DMS79 (cell line): ENCODE results near the gene CCNE1.

Source experiments
- DNase-seq: peaks from one replicate; lab custom pipeline; 2025; lab: John Stamatoyannopoulos, UW

The CCNE1 gene

DNA sequence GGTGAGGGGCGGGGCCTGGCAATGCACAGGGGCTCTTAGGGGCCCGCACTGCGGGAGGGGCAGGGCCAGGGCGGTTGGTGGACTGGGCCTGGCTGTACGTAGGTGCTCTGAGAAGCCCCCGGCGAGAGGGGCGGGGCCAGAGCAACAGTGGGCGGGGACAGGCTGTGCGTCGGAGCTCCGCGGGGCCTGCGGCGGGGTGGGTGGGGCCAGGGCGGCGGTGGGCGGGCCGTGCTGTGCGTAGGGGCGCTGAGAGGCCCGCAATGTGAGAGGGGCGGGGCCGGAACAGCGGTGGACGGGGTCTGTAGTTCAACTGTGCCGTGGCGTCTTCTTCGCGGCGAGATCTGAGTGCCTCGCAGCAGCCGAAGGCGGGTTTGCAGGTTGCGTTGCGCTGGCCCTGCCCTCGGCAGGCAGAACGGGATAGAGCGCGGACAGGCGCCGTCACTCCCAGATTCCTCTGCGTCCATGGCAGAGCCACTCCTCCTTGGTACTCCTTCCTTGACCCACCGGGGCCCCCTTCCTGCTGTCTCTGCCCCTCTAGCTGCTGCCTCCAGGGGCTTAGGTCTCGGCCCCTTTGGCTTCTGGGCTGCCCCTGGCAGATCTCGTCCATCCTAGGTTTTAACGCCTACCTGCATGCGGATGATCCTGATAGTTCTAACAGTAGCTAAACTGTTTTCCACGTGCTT is 33.2 kb downstream of the CCNE1 start:
- peak; percentile 56 for DNase-seq

DNA sequence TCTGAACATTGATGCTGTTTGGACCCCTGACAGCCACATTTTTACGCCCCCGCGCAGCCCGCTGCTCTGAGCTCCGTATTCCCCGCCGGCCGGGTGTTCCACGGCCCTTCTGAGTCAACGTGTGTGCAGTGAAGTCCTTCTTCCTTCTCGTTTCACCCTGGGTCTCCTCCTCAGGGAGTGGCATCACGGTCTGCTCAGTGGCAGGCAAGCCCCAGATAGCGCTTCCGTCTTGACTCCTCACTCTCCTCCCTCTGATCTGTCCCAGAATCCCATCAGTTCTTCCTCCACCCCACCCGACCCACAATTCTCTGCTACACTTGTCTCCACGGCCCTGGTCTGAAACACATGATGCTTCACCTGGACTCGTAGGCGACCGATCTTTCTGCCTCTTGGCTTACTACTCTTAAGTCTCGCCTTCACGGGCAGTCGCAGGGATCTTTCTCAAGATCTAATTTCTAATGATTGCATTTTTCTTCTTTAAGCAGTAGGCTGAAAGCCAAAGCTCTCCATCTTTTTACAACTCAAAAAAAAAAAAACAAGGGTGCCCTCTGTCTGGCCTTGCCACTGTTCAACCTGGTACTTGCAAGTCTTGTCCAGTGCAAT is 33.9 kb downstream of the CCNE1 start:
- DNase-seq, result no peak

DNA sequence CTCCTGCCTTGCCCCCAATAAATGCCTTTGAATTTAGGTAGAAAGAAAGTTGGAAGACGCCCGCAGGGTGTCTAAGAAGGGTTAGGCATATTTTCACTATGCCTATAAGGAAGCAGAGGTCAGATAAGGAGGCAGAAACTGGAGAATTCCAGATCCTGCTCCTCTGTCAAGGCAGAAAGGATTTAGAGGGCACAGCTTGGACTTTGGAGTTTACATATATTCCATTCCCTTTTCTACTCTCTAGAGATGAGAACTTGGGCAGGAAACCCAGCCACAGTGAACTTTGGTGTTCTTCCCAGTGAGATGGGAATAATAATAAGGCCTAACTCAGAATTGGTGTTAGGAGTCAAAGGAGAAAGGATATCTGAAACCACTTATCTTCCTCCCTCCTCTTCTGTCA is 37.4 kb downstream of the CCNE1 start:
- no peak for DNase-seq

DNA sequence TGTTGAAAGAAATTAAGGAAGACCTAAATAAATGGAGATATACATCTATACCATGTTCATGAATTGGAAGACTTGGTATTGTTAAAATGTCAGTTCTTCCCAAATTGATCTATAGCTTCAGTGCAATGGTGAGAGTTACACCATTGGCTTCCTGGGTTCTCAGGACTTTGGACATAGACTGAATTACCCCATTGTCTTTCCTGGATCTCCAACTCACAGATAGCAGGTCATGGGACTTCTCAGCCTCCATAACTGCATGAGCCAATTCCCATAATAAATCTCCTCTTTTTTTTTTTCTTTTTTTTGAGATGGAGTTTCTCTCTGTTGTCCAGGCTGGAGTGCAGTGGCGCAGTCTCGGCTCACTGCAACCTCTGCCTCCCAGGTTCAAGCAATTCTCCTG is 38.7 kb downstream of the CCNE1 start:
- DNase-seq, result no peak

DNA sequence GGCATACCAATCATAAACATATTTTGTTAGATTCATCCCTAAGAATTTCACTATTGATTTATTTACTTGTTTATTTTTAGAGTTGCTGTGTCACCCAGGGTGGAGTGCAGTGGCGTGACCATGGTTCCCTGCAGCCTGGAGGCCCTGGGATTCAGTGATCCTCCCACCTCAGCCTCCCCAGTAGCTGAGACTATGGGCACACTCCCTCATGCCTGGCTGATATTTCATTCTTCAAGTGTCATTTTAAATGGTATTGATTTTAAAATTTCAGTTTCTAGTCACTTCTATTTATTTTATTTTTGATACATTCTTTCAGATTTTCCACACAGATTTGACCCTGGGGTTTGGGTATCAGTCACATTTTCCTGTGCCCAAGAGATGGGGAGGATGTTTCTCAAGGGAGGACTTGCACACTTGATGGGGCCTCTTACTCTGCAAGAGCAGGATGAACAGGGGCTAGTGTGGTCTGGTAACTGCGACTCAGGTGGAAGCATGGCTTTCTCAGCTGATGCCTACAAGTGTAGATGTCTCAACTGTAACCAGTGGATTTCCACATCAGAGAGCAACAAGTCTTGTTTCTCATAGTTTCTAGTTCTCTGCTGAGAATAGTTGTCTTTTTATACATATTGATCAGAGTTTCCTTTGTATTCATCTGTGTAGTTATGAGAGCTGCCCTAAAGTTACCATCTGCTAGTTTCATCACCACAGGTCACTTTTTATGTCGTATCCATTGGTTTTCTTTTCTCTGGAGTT is 40.2 kb downstream of the CCNE1 start:
- DNase-seq, result no peak

DNA sequence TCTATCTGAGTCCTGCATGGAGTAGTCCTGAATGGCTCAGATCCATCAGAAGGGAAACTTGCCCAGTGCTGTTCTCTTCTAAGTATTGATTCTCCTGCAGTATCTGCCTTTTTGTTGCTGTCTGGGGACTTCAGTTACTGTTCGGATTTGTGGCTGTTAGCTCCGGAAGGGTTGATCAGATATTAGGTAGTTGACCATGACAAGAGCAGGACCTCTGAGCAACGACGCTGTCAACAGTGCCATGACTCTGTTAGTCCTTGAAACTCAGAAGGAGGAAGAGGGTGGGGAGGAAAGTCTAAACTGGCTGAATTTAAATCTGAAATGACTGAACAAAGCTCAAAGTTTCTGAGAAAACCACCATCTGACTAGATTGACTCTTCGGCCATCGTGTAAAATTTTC is 42.2 kb downstream of the CCNE1 start:
- no peak for DNase-seq

DNA sequence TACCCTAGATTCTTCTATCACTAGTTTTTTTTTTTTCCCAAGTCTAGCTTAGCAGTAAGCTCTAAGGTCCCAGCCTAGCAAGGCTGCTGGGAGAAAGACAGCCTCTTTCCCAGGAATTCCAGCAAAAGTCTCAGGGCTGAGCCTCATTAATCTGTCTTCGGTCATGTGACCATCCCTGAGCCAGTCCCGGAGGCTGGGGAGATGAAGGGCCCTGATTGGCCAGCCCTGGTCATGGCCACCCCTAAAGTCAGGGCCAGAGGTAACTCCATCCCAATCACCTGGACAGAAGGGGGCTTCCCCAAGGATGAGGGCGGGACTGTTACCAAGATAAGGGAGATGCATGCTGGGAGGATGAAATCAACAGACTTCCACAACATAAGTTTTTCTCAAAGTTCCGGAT is 43.3 kb downstream of the CCNE1 start:
- DNase-seq, result no peak

DNA sequence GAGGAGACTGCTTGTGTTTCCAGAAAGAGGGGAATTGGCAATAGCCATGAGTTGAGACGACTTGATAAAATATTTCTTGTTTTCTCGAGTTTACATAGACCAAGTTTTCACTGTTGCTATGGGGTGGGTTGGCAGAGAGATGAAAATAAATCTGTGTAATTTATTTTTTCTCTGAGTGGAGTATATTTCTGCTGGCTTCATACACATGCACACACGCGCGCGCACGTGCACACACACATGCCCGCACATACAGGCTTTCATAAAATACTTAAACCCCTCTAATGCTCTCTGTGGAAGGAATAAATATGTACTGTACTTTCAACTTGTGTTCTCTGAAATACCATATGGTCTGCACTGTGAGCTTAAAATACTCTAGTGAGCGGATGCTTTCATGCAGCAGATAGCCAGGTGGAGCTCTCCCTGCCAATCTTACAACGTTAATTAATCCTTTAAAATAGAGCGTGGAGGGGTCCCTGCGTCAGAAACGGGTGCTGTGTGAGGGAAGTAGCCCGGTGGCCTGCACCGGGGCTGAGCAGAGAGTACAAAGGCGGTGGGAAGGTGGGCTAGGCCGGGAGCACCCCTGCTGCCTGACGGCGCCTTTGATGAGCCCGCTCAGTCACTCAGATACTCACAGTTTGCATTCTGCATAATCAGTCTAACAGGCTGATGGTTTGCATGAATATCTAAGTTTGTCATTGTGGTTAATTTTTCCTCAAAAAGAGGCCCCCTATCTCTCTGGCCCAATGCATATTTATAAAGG is 44.1 kb downstream of the CCNE1 start:
- no peak for DNase-seq

DNA sequence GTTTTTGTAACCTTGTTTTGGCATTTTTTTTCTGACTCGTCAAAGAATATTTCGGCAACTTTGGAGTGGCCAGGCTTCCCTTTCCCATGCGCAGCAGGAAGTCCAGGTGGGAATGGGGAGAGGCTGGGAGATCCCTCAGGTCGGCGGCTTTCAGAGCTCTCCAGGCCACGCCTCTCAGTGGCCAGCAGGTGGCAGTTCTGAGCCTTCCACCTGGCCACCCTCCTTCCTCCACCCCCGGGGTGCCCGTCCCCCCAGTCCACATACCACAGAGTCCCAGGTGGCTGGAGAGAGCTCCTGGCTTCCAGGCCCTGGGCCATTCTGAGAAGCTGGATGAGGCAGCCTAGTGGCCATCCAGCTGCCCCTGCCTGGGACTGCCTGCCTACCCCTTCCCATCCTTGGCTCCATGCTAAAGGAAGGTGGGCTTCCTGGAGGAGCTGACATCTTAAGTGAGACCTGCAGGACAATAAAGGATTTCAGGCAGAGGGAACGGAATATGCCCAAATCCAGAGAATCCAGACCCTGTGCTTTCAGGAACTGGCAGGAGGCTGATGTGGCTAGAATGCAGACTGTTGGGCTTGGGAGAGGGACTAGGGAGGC is 46.3 kb downstream of the CCNE1 start:
- no peak for DNase-seq

DNA sequence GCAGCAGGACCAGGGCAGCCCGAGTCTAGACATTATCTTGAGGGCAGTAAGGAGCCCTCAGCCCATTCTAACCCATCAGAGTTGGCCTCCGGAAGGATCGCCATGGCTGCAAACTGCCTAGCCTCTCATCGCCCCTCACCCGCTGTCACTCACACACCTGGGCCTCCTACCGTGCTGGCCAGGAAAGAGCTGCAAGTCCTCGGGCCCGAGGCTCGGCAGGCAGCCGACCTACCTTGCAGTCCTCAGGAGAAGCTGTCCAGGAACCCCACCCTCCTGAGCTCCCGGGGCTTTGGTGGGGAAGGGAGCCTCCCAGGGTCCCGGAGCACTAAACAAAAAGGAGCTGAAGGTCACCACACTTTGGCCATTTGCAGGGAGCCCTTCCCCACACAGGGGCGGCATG is 46.8 kb downstream of the CCNE1 start:
- no peak for DNase-seq

DNA sequence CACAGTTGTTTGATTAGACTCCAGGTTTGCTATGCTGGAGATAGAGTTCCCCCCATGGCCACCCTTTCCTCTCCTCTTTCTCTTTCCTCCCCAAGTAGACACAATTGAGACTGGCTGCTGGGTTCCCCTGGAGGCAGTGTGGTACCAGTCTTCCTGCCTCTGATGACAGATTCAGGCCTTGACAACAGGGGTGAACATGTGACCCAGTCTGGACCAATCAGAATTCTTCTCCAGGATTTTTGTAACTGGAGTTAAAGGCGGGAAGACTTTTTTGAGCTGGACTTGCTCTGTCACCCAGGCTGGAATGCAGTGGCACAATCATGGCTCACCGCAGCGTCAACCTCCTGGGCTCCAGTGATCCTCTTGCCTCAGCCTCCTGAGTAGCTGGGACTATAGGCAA is 48.7 kb downstream of the CCNE1 start:
- no peak for DNase-seq

DNA sequence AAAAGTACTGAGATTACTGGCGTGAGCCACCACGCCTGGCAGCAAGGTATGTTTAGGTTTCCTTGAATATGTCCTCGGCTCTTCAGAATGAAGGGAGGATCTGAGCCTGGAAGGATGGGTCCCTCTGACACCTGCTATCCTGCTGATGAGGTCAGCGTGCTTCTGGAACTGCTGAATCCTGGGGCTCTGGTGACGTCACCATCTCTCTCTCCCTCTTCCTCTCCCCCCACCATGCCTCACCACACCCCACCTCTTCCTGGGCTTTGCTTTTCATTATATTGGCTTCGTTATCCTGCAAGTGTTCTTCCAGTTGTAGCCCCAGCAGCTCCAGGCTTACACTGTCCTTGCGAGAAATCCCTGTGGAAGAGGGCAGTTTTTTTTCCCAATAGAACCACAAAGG is 49.8 kb downstream of the CCNE1 start:
- no peak for DNase-seq

DNA sequence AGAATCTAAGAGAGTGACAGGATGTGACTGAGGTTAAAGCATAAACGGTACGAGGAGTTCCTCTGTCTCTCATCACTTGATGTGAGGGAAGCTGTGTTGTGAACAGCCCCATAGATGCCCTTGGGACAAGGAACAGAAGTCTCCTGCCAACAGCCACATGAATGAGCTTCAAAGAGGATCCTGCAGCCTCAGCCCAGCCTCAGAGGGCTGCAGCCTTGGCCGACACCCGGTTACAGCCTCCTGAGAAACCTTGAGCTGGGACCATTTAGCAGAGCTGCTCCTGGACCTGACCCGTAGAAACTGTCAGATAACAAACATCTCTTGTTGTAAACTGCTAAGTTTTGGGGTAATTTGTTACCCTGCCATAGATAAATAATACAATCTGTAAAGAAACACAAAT is 54.2 kb downstream of the CCNE1 start:
- DNase-seq, result no peak

DNA sequence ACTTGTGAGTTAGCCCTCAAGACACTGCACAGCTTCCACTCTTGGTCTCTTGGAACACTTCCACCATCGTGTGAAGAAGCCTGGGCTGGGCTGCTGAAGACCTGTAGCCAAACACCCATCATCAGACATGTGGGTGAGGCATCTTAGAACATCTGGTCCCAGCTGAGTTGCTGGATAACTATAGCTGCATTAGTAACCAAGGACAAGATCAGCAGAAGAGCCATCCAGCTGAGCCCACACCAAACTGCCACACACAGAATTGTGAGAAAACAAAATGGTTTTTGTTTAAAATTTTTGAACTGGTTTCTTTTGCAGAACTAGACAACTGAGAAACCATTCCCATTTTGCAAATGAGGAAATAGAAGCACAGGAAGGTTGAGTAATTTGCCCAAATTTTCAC is 56.2 kb downstream of the CCNE1 start:
- no peak for DNase-seq

DNA sequence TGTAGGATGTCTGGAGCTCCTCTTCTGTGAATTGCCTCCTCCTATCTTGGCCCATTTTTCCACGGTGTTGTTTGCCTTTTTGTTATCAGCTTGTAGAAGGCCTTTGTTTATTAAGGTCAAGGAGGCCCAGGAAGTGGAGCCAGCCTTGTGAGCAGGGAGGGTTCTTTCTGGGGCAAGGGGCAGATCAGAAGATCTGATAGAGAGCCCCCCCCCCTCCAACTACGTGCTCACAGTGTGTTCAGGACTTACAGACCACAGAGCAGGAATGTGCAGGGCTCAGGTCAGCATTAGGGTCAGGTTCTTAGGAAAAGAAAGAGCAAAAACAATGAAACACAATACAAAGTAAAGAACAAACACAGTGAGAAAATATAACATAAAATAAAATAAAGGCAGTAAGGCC is 59.4 kb downstream of the CCNE1 start:
- DNase-seq, result no peak

DNA sequence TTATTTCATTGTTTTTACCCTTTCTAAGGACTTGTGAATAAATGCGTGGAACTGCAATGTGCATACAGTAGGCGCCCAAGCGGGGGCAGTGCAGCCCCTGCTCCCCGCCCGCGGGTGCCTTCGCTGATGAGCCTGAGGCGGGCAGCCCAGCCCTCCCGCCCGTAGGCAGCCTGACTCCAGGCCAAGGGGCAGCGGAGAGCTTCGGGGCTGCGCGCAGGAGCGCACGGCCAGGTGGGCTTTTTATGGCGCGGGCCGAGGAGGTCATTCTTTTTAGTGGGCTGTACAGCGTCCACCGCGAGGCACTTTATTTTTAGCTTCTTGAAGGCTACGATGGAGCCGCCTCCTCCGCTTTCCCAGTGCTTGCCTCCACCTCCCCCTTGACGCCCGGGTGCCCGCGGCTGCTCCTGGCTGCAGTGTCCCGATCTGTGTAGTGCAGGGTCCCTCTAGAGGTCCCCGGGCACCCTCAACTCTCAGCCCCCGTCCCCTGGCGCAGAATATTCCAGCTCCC is 60.5 kb downstream of the CCNE1 start:
- no peak for DNase-seq

DNA sequence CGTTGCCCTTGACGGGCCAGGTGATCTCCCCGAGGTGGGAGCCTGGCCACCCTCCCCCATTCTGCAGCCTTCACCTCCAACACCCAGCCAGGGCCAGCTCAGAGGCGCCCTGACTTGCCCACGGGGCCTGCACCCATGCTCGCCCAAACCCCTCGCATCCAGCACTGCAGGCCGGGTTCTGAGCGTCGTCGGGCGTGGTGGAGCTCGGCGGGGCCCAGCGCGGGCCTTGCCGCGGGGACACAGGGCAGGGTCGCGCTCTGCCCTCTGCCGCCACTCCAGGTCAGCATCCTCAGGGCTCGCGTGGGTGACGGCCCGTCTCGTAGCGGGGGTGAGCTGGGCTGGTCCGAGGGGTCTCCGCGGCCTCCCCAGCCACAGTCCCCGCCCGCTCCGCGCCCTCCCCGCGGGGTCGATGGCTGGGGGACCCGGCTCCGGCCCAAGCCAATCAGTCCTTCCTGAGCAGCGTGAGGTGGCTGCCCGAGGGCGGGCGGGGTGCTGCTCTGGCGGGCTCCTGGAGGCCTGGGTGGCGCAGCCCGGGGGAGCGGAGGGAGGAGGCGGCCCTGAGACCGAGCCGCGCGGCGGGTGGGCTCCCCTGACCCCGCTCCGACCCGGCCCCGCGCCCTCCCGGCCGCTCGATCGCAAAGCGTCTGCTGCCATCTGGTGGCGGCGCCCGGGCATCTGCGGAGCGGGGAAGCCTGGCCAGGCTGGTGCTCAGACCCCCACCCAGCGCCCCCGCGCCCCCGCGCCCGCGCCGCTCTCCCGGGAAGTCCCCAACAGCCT is 61.4 kb downstream of the CCNE1 start:
- DNase-seq, result peak; percentile 13
